CD4-positive, alpha-beta T cell (primary cell): ENCODE data around the gene CD74. TPM values are rescaled to one million over a fixed set of nuclear protein-coding genes. Genes with fewer than 3 reads are reported as not detected.

Source experiments
- ATAC-seq: fragments of 200-7000 bp; cut with Tn5 transposase; one replicate; pipeline ENCODE4 v1.10.0; 2022; ENCODE audit warnings: mild to moderate bottlenecking; ENCODE audit not compliant: poor library complexity
- CTCF ChIA-PET: fragments of 350-600 bp; sonication (Branson Sonifier 250); formaldehyde crosslinking; loops from one replicate; lab custom pipeline; 2021; ENCODE audit warnings: antibody characterized with exemption, inconsistent platforms; lab: Charles Lee
- POLR2A ChIA-PET: fragments of 350-600 bp; sonication (Branson Sonifier 250); formaldehyde crosslinking; loops from one replicate; lab custom pipeline; 2021; ENCODE audit warnings: antibody characterized with exemption, inconsistent platforms; lab: Charles Lee
- DNase-seq, 14 experiments: peaks; one replicate each; pipeline ENCODE4 v3.0.0-alpha.2; 2013 to 2020; ENCODE audit warnings: mixed read lengths in 2 of 14
- H3K27ac ChIP-seq, 2 donors: one replicate each; pipeline versions ENCODE4 v1.5.1 to v1.7.0; 2013; ENCODE audit warnings: low read length in 2 of 2, low read depth in 1 of 2, mild to moderate bottlenecking in 1 of 2
- H3K27me3 ChIP-seq, 2 experiments: 1 replicate in 1 of 2; 2 replicates in 1 of 2; pipeline versions ENCODE4 v1.6.1 to v1.7.0; 2013; ENCODE audit warnings: low read length in 2 of 2, control low read depth in 1 of 2, mild to moderate bottlenecking in 1 of 2, moderate library complexity in 1 of 2; ENCODE audit not compliant: insufficient read depth in 2 of 2, control insufficient read depth in 1 of 2
- H3K36me3 ChIP-seq: one replicate; pipeline ENCODE4 v1.6.1; 2013; ENCODE audit warnings: low read length, control low read depth; ENCODE audit not compliant: insufficient read depth
- H3K4me1 ChIP-seq: one replicate; pipeline ENCODE4 v1.6.1; 2013; ENCODE audit warnings: low read length, control low read depth; ENCODE audit not compliant: insufficient read depth
- H3K4me3 ChIP-seq: one replicate; pipeline ENCODE4 v1.5.1; 2013; ENCODE audit warnings: mild to moderate bottlenecking, low read length, moderate library complexity
- H3K9me3 ChIP-seq, 2 experiments: 1 replicate in 1 of 2; 2 replicates in 1 of 2; pipeline versions ENCODE4 v1.6.1 to v1.7.0; 2013; ENCODE audit warnings: low read length in 2 of 2, mild to moderate bottlenecking in 2 of 2, control low read depth in 1 of 2, moderate library complexity in 1 of 2; ENCODE audit not compliant: control insufficient read depth in 1 of 2, insufficient read depth in 1 of 2
- H3K27ac Mint-ChIP-seq: one replicate; pipeline ENCODE4 v1.8.0; 2020; ENCODE audit warnings: mixed read lengths
- H3K27me3 Mint-ChIP-seq: one replicate; pipeline ENCODE4 v1.8.0; 2021; ENCODE audit warnings: mixed read lengths
- H3K36me3 Mint-ChIP-seq: one replicate; pipeline ENCODE4 v1.8.0; 2021; ENCODE audit warnings: low read depth, mixed read lengths
- H3K4me1 Mint-ChIP-seq: one replicate; pipeline ENCODE4 v1.8.0; 2021; ENCODE audit warnings: low read depth, mixed read lengths
- H3K4me3 Mint-ChIP-seq: one replicate; pipeline ENCODE4 v1.8.0; 2020; ENCODE audit warnings: mild to moderate bottlenecking, mixed read lengths
- H3K9me3 Mint-ChIP-seq: one replicate; pipeline ENCODE4 v1.8.0; 2020; ENCODE audit warnings: mixed read lengths
- CTCF ChIP-seq: fragments of 200-600 bp; IDR thresholded peaks from one replicate; pipeline ENCODE4 v1.8.0; 2022; ENCODE audit warnings: antibody characterized with exemption, mild to moderate bottlenecking
- intact Hi-C, 2 experiments: fragments of 100-400 bp; cut with DNase I in 1 of 2; cut with micrococcal nuclease in 1 of 2; formaldehyde crosslinking; loops; one replicate each; pipeline versions ENCODE4 v1.15.1 to v1.9.0; 2023 to 2025; cut with DNase I, micrococcal nuclease
- total RNA-seq, 174 experiments: library from RNA in 2 of 174; stranded (reverse) in 2 of 174; gene quantifications; one replicate each; pipeline ENCODE4 v1.2.3 and lab custom pipeline; 2021 to 2026

CD74 gene
- total RNA-seq, 2 experiments from 2014 or later = 299 to 303 TPM

GRCh38 chr5:150402901-150403342 lies 9.8 kb downstream of the CD74 start:
- ATAC-seq = no peak
- Histone ChIP-seq H3K4me3 (no peak overlapping the region), H3K27me3 (no peaks in the 10 kb centered on the region), H3K9me3 (no peaks in the 10 kb centered on the region), H3K36me3 (peaks cover 91% of the 10 kb centered on the region), H3K4me1 (peaks cover 8% of the 10 kb centered on the region), H3K27ac (no peak overlapping the region)
- Mint-ChIP-seq H3K4me1 (no peaks in the 10 kb centered on the region), H3K9me3 (no peaks in the 10 kb centered on the region), H3K36me3 (peaks cover 78% of the 10 kb centered on the region), H3K4me3 (no peak overlapping the region), H3K27ac (no peak overlapping the region), H3K27me3 (no peaks in the 10 kb centered on the region)
- CTCF ChIA-PET = no interaction called here
- no peak for TF ChIP-seq CTCF
- POLR2A ChIA-PET = no interaction called here
- DNase-seq = peak in 1 of 14 experiments; percentile 20
- intact Hi-C loops = loop anchor here in 1 of 2 experiments (5.0 kb wide), 1 partner anchor 41 kb away; no protein-coding TSS in a partner anchor

GRCh38 chr5:150402229-150402773 lies 10.4 kb downstream of the CD74 start:
- ChIA-PET POLR2A (interaction anchor here (2.0 kb wide), 1 partner anchor 9 kb away, joined by 9 read pairs; no protein-coding TSS in a partner anchor), CTCF (interaction anchor here (1.7 kb wide), 1 partner anchor 9 kb away, joined by 3 read pairs; no protein-coding TSS in a partner anchor)
- H3K9me3 ChIP-seq = no peaks in the 10 kb centered on the region
- Mint-ChIP-seq H3K27me3 (no peaks in the 10 kb centered on the region), H3K9me3 (no peaks in the 10 kb centered on the region), H3K4me1 (no peaks in the 10 kb centered on the region), H3K4me3 (no peak overlapping the region), H3K27ac (no peak overlapping the region), H3K36me3 (peaks cover 78% of the 10 kb centered on the region)
- peak in 1 of 14 experiments; percentile 18 for DNase-seq
- H3K36me3 ChIP-seq = peaks cover 92% of the 10 kb centered on the region
- H3K27me3 ChIP-seq = no peaks in the 10 kb centered on the region
- intact Hi-C loops = loop anchor here in 1 of 2 experiments (5.0 kb wide), 1 partner anchor 40 kb away; no protein-coding TSS in a partner anchor
- H3K4me3 ChIP-seq = no peak overlapping the region
- no peak overlapping the region for H3K27ac ChIP-seq
- no peak for TF ChIP-seq CTCF
- peaks cover 6% of the 10 kb centered on the region for H3K4me1 ChIP-seq
- no peak for ATAC-seq

GRCh38 chr5:150401376-150402228 lies 11.1 kb downstream of the CD74 start:
- H3K27ac ChIP-seq = no peak overlapping the region
- H3K4me3 Mint-ChIP-seq = peak overlapping the region; percentile 6

More at GRCh38 chr5:150401376-150402228, 11.1 kb downstream of the CD74 start:
- ChIA-PET CTCF (interaction anchor here (1.7 kb wide), 1 partner anchor 10 kb away, joined by 3 read pairs; no protein-coding TSS in a partner anchor), POLR2A (interaction anchor here (1.4 to 2.0 kb wide), 2 partner anchors 9 to 11 kb away, joined by 8 to 9 read pairs; partner anchors contain the start of gene CD74)
- H3K36me3 ChIP-seq = peaks cover 91% of the 10 kb centered on the region
- no peak for TF ChIP-seq CTCF
- ATAC-seq (no peak), DNase-seq (peak in 1 of 14 experiments; percentile 16)
- Mint-ChIP-seq H3K4me1 (no peaks in the 10 kb centered on the region), H3K27ac (peak overlapping the region; percentile 45), H3K36me3 (peaks cover 81% of the 10 kb centered on the region), H3K27me3 (no peaks in the 10 kb centered on the region), H3K9me3 (no peaks in the 10 kb centered on the region)
- H3K9me3 ChIP-seq = no peaks in the 10 kb centered on the region
- no peak overlapping the region for H3K4me3 ChIP-seq
- peaks cover under 1% of the 10 kb centered on the region for H3K4me1 ChIP-seq
- intact Hi-C loops = loop anchor here in 1 of 2 experiments (5.0 kb wide), 1 partner anchor 39 kb away; no protein-coding TSS in a partner anchor
- no peaks in the 10 kb centered on the region for H3K27me3 ChIP-seq
